Psoas muscle (tissue), 8 donors: ENCODE results near the gene SYTL4. TPM values are rescaled to one million over a fixed set of nuclear protein-coding genes. Genes with fewer than 3 reads are reported as not detected.

Experiments
- ATAC-seq, 4 donors: fragments of 200-7000 bp; cut with Tn5 transposase; one replicate each; pipeline ENCODE4 v1.9.1; 2020; ENCODE audit warnings: moderate library complexity in 3 of 4, mild to moderate bottlenecking in 2 of 4
- DNase-seq, 2 donors: peaks; one replicate each; pipeline ENCODE4 v3.0.0-alpha.2; 2020
- H3K27ac ChIP-seq: fragments of 200-600 bp; one replicate; pipeline ENCODE4 v1.8.0; 2022
- H3K27me3 ChIP-seq, 3 donors: fragments of 200-600 bp in 1 of 3; one replicate each; pipeline versions ENCODE4 v1.6.1 to v1.8.0; 2013 to 2022; ENCODE audit warnings: low read length in 2 of 3, mild to moderate bottlenecking in 2 of 3, moderate library complexity in 1 of 3; ENCODE audit not compliant: insufficient read depth in 3 of 3
- H3K36me3 ChIP-seq, 2 donors: fragments of 200-600 bp in 1 of 2; one replicate each; pipeline versions ENCODE4 v1.6.1 to v1.8.0; 2013 to 2022; ENCODE audit warnings: low read depth in 1 of 2, mild to moderate bottlenecking in 1 of 2, moderate library complexity in 1 of 2; ENCODE audit not compliant: insufficient read depth in 1 of 2
- H3K4me1 ChIP-seq: fragments of 200-600 bp; one replicate; pipeline ENCODE4 v1.8.0; 2022
- H3K4me3 ChIP-seq: fragments of 200-600 bp; one replicate; pipeline ENCODE4 v1.8.0; 2022; ENCODE audit warnings: mild to moderate bottlenecking
- H3K9me3 ChIP-seq: fragments of 200-600 bp; one replicate; pipeline ENCODE4 v1.8.0; 2022
- CTCF ChIP-seq: fragments of 200-600 bp; IDR thresholded peaks from one replicate; pipeline ENCODE4 v1.8.0; 2022; ENCODE audit warnings: antibody characterized with exemption
- WGBS, 3 donors: extraction: QIAGEN DNeasy Blood & Tissue Kit; methylation state at CpG; one replicate each; pipeline versions ENCODE4 v1.1.6 to v1.1.7; 2013; 5-methylcytosine and 5-hydroxymethylcytosine counted together
- intact Hi-C, 2 donors: fragments of 100-400 bp; cut with DNase I; formaldehyde crosslinking; loops; one replicate each; pipeline versions ENCODE4 v1.11.0 to v1.14.2; 2022
- polyA plus RNA-seq, 3 donors: library from polyadenylated mRNA; stranded (reverse); fragments of 200-250 nt; gene quantifications; one replicate each; pipeline ENCODE4 v1.2.3, GENCODE V29; 2013
- total RNA-seq, 4 donors: library from RNA; stranded (reverse); fragmentation: NEBNext Ultra II Directional in 2 of 4; extraction: Animal tissue kit (Norgen Biotek cat#: 25700) in 2 of 4; gene quantifications; one replicate each; pipeline versions ENCODE4 v1.2.1 to v1.2.4, GENCODE V29; 2021 to 2023
- donor health status: healthy with polysubstance abuse.
- donor health status: DM: no; HTN: no; CAD: no; lungs with moderate emphysema.
- donor health status: Bipolar disorder and iron deficiency.
- donor health status: healthy.
- donor health status: DM: yes; HTN: yes; CAD: no.
- donor health status: DM: no; HTN: no; CAD: no.
- donor health status: DM: no; HTN: no; CAD: no.
- donor health status: DM: yes; HTN: yes; CAD: no.

The SYTL4 gene
- total and polyA plus RNA-seq, 7 donors = 1.3 to 2.2 (median 1.6) TPM

- TF ChIP-seq CTCF = no peak
- Histone ChIP-seq H3K4me3 (no peak overlapping the region), H3K4me1 (no peaks in the 10 kb centered on the region), H3K27ac (no peak overlapping the region), H3K27me3 (peaks cover 0 to 40% (median 0%) of the 10 kb centered on the region in 3 donors), H3K9me3 (no peaks in the 10 kb centered on the region), H3K36me3 (no peaks in the 10 kb centered on the region)
- 37 to 72% (median 71%) methylated on average over 3 of the region's 3 CpGs for WGBS, 3 donors
- no peak for ATAC-seq
- intact Hi-C loops = no loop called here
- no peak for DNase-seq
These were observed 89.6 kb downstream of the SYTL4 start for GRCh38 chrX:100642290-100642689.

- H3K4me3 ChIP-seq = peak within 1 kb of the TSS; percentile 77
- H3K27ac ChIP-seq = peak within 1 kb of the TSS; percentile 46
- peaks cover 0 to 20% (median 0%) of the 10 kb centered on the region in 3 donors for H3K27me3 ChIP-seq
- peak; percentile 33 for TF ChIP-seq CTCF
- no peaks in the 10 kb centered on the region for H3K4me1 ChIP-seq
- intact Hi-C loops = loop anchor here in 1 of 2 donors (5.0 kb wide), 1 partner anchor 124 kb away; no protein-coding TSS in a partner anchor
- DNase-seq (peak; percentile 77 to 86), ATAC-seq (peak; percentile 75 to 98 (median 94))
- 0 to 28% (median 1%) methylated on average over 28 to 51 of the region's 51 CpGs for WGBS, 3 donors
- H3K36me3 ChIP-seq = peaks cover 0 to 16% of the 10 kb centered on the region in 2 donors
- H3K9me3 ChIP-seq = no peaks in the 10 kb centered on the region
These were observed 95.5 kb downstream of the SYTL4 start, which contains the start of gene TSPAN6 for GRCh38 chrX:100636321-100636991. Gene TSPAN6, minus strand, starts transcription at chrX:100636806. Its CDS starts 112 bp downstream, at chrX:100636694.

DNA sequence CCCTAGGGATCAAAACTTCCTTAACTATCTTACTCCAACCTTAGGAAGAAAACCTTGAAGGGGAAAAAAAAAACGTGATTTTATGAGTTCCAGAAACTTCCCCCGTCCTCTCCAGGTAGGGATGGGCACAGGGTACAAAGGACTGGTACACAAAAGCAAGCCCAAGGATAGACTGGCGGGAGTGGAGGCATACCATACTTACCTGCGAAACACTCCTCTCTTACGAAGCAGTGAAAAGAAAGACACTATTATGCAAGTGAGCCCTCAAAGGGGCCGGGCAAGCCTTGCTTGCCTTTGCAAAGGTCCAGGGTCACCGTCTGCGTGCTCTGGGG is 96.0 kb downstream of the SYTL4 start:
- 9 to 33% (median 22%) methylated on average over 5 to 8 of the region's 8 CpGs for WGBS, 3 donors
- intact Hi-C loops = loop anchor here in 1 of 2 donors (5.0 kb wide), 1 partner anchor 124 kb away; no protein-coding TSS in a partner anchor
- no peak for TF ChIP-seq CTCF
- Histone ChIP-seq H3K9me3 (no peaks in the 10 kb centered on the region), H3K27me3 (peaks cover 0 to 20% (median 0%) of the 10 kb centered on the region in 3 donors), H3K36me3 (peaks cover 0 to 17% of the 10 kb centered on the region in 2 donors), H3K4me1 (no peaks in the 10 kb centered on the region), H3K4me3 (peak overlapping the region; percentile 77), H3K27ac (peak overlapping the region; percentile 46)
- DNase-seq (no peak), ATAC-seq (peak in 3 of 4 donors; percentile 7 to 52 (median 19))

- no peak overlapping the region for H3K27ac ChIP-seq
- ATAC-seq = no peak
- H3K36me3 ChIP-seq = peaks cover 0 to 24% of the 10 kb centered on the region in 2 donors
- TF ChIP-seq CTCF = no peak
- no peaks in the 10 kb centered on the region for H3K9me3 ChIP-seq
- WGBS, 3 donors = 51 to 63% (median 58%) methylated on average over 5 of the region's 5 CpGs
- intact Hi-C loops = loop anchor here in 1 of 2 donors (5.0 kb wide), 1 partner anchor 123 kb away; no protein-coding TSS in a partner anchor
- H3K27me3 ChIP-seq = peaks cover 0 to 16% (median 0%) of the 10 kb centered on the region in 3 donors
- H3K4me3 ChIP-seq = no peak overlapping the region
- no peaks in the 10 kb centered on the region for H3K4me1 ChIP-seq
- DNase-seq = no peak
These were observed 96.9 kb downstream of the SYTL4 start for GRCh38 chrX:100635040-100635439.
